ENCODE results near the gene C17orf78.
A peak's percentile ranks its signal among the peaks of the same experiment; 100 is the strongest.
"Not testable (repeated sequence)": the region's sequence is repeated elsewhere in the genome, so short reads cannot be mapped to it uniquely, and the experiment has no call there.

Gene C17orf78

DNA sequence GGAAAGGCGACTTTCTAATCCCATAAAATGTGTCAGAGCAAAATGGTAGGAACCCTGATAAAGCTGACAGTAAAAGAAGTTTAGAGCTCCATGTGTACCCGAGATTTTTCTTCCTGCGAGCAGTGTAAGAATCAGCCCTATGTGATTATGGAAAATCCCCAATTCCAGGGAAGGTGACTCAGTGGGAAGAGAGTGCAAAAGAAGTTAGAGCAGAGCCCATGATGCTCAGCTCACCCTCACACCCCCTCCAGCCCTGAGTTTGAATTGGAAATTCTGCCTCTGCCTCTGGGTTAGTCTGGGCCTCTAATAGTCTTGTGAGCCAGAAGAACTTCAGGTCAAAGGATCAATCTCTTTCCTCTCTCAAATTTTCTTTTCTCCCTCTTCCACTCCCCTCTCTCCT lies 12.5 kb downstream of the C17orf78 start:
- no peak for DNase-seq

GRCh38 chr17:37389160-37389559 lies 13.4 kb downstream of the C17orf78 start:
- no peak for DNase-seq

GRCh38 chr17:37391146-37391545 lies 15.4 kb downstream of the C17orf78 start:
- DNase-seq = no peak

DNA sequence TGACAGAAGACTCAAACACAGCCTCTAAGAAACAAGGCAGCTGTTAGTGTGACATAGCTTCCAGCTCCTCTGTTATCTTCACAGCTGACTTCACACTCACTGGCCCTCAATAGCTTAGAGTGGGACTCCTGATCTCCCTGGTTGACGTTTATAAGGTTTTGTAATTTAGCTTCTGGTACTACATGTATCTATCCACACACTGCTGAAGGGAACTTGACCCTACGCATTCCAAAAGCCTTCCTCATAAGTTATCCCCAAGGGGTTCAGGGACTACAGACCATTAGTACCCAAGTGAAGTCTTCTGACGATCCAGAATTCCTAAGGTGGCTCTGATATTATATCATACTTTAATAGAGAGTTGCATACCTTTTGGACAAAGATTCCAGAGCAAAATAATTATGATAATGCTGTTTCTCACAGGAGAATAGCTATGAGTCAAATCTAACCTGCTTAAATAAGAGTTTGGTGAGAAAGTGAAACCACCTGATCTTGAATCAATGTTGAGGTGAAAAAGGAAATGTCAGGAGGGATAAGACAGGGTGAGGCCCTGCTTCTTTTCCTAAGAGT lies 16.3 kb downstream of the C17orf78 start:
- DNase-seq = no peak

GRCh38 chr17:37393352-37393751 lies 17.6 kb downstream of the C17orf78 start:
- DNase-seq = no peak

DNA sequence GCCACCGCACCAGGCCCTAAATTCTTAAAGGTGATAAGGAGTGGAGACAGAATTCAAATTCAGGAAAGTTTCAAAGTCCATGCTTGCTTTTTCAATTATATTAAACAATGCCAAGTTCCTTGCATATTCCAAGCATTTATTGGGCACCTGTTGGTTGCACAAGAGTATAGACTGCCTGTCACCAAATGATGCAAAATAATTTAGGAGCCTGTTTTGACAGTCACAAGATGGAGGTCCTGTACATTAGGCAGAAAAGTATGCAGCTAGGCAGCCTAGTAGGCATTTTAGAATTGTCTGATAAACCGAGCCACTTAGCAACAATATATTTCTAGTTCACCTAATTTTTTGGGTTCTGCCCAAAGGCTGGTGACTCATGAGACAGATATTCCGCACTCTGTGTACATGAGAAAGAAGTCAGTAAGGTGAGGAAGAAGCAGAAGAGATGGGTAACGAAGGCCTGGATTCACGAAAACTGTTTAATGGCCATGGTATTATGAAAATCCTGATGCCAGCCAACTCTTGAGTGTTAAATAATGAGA lies 23.5 kb downstream of the C17orf78 start:
- DNase-seq = no peak

- DNase-seq = no peak
These were observed 24.7 kb downstream of the C17orf78 start for GRCh38 chr17:37400505-37400904.

DNA sequence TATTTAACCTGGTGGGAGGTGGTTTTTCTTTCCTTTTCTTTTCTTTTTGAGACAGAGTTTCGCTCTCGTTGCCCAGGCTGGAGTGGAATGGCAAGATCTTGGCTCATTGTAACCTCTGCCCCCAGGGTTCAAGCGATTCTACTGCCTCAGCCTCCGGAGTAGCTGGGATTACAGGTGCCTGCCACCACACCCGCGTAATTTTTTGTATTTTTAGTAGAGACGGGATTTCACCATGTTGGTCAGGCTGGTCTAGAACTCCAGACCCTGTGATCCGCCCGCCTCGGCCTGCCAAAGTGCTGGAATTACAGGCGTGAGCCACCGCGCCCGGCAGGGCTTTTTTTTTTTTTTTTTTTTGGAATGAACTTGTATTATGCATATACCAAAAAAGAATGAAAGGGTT lies 29.7 kb downstream of the C17orf78 start:
- DNase-seq = not testable (repeated sequence)

- DNase-seq = no peak
These were observed 30.3 kb downstream of the C17orf78 start for GRCh38 chr17:37405955-37406634.

DNA sequence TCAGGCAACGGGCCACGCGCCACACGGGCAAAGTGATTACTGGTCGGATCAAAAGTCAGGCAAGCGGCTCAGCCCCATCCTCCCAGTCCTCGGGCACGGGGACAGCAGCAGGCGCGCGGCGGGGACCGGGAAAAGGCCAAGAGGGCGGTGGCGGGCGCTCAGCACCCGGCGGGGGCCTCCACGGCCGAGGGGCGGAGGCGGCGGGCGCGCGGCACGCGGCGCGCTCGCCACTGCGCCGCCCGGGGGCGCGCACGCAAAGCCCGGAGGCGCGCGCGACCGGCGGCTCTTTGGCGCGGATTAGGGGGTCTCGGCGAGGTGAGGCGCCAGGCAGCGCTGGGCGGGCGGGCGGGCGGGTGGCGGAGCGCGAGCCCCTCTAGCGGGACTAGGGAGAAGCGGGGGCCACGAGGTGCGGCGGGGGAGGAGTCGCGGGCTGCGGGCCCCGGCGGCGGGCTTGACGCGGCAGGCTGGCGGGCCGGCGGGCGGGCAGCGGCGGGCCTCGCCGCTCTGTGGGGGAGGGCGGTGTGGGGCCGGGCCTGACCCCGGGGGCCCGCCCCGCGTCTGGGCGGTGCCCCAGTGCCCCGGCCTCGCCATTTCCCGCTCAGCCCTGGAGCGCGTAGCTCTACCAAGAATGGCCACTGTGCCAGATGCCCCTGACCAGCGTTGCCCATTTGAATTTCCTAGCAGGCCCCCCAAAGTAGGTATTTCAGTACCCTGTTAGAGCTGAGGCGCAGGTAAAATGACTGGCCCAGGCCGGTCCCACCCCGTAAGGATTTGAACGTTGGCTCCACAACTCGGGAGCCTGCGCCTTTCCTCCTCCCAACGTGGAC lies 31.1 kb downstream of the C17orf78 start, which contains the start of the genes ACACA and TADA2A:
Gene ACACA, minus strand, starts transcription at position 202 of the 827 bp plus-strand sequence. CDS start 537 bp downstream, outside the sequence.
Gene TADA2A, plus strand, starts transcription at position 252 of the 827 bp plus-strand sequence. CDS start 4,480 bp downstream, outside the sequence.
- DNase-seq = peak; percentile 70

- not testable (repeated sequence) for DNase-seq
These were observed 32.3 kb downstream of the C17orf78 start for GRCh38 chr17:37408145-37408479.

DNA sequence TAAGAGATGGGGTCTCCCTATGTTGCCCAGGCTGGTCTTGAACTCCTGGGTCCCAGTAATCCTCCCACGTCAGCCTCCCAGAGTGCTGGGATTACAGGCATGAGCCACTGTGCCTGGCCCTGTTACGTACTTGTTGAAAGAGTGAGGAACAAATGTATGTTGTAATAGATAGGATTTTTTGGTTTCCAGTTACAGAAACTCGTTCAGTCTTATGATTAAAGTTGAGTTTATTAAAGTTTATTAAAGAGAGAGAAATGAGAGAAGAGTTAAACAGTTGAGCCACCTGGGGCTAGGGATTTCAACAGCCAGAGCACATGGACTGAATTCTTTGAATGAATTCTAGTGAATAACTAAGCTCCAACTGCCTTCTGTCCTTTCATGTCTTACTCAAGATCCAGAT lies 34.6 kb downstream of the C17orf78 start:
- DNase-seq = no peak

DNA sequence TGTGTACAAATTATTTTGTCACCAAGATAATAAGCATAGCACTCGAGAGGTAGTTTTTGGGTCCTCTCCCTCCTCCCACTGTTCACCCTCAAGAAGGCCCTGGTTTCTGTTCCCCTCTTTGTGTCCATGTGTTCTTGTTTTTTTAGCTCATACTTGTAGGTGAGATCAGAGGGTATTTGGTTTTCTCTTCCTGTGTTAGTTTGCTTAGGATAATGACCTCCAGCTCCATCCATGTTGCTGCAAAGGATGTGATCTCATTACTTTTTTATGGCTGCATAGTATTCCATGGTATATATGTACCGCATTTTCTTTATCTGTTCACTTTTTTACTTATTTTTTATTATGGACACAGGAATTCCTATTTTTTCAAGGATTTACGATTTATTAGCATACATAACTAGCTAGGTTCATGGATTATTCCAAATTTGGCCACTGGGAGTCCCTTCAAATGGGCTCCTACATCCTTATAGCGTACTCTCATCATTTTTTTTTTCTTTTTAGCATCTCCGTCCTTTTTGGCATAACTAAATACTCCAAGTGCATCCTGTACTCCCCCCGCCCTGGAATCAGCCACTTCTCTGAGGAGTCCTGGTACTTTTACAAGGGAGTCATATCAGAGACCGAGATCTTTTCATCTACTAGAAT lies 38.2 kb downstream of the C17orf78 start:
- no peak for DNase-seq

GRCh38 chr17:37417852-37418251 lies 42.1 kb downstream of the C17orf78 start:
- DNase-seq = no peak

DNA sequence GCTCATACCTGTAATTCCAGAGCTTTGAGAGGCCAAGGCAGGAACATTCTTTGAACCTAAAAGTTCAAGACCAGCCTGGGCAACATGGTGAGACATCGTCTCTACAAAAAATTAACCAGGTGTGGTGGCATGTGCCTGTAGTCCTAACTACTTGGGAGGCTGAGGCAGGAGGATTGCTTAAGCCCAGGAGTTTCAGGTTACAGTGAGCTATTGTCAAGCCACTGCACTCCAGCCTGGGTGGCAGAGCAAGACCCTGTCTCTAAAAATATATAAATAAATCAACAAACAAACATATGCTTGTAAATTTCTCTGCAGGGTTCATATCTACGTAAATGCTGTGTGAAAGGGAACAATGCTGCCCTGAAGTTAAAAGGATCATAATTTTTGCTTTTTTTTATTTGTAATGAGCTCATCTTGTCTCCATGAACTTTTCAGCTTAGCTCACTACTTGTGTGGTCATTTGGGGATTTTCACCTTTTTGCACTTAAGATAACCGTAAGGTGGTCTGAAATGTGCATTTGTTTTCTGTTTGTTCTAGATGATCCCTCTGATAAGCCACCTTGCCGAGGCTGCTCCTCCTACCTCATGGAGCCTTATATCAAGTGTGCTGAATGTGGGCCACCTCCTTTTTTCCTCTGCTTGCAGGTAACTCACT lies 47.3 kb downstream of the C17orf78 start:
- no peak for DNase-seq

- DNase-seq = no peak
These were observed 49.5 kb downstream of the C17orf78 start for GRCh38 chr17:37425268-37425667.

GRCh38 chr17:37429039-37429438 lies 53.3 kb downstream of the C17orf78 start:
- no peak for DNase-seq

DNA sequence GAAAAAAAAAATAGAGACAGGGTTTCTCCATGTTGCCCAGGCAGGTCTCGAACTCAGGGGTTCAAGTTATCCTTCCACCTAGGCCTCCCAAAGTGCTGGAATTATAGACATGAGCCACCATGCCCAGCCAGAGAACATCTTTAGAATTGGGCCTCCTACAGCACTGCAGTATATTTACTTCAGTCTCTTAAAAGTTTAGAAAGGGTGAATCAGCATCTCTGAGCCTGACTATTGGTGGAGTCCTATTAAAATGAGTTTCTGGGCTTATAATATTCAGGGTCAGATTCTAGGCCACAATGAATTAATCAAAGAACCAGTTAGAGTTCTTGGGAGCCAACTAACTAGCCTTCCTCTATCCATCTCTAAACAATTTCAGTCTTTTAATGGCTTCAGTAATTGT lies 53.7 kb downstream of the C17orf78 start:
- no peak for DNase-seq

DNA sequence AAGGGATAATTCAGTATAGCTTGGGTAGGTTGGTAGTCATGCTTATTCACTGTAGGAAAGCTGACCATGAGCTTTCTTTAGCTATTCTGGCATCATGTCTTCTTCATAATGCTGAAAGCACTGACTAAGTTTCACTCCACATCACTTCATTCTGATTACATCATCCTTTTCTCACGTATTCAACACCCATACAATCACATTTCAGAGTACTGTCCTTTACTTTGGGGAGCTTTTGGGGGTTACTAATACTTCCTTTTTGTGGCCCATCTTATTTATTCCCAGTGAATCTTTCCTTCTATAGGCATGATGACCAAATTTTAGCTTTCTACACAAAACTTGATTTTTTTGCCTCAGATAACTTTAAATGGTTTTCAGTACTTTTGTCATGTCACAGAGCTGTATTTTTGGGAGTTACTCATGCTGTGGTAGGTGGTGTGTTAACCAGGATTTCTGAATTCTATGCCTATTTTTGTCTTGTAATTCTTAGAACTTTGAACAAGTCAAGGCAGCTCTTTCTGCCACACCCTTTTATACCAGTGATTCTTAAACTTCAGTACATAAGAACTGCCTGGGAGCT lies 54.4 kb downstream of the C17orf78 start:
- no peak for DNase-seq

DNA sequence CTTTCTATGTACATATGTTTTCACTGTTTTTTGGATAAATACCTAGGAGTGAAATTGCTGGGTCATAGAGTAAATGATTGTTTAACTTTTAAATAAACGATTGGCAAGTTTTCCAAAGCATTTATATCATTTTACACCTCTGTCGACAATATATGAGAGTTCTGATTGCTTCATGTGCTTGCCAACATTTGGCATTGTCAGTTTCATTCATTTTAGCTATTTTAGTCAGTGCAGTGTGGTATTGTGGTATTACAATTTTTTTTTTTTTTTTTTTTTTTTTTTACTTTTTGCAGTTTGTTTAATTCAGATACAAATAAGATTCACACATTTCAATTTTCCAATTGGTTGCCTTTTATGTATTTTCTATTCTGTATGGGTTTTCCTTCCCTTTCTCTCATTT lies 56.9 kb downstream of the C17orf78 start:
- no peak for DNase-seq

GRCh38 chr17:37438141-37438540 lies 62.4 kb downstream of the C17orf78 start:
- DNase-seq = no peak

DNA sequence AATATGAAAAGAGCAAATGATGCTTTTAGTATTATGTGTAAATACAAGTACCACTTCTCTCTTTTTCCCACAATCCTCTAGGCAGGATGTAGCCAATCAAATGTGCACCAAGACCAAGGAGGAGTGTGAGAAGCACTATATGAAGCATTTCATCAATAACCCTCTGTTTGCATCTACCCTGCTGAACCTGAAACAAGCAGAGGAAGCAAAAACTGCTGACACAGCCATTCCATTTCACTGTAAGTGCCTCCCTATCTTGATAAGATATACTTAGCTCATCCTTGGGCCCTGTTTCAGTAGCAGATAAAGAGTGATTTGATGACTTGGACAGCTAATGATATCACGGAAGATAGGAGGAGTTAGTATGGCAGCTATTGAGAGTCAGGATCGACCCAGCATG lies 64.6 kb downstream of the C17orf78 start:
- no peak for DNase-seq
